Measurements from ENCODE around the gene VPS54.

DNA sequence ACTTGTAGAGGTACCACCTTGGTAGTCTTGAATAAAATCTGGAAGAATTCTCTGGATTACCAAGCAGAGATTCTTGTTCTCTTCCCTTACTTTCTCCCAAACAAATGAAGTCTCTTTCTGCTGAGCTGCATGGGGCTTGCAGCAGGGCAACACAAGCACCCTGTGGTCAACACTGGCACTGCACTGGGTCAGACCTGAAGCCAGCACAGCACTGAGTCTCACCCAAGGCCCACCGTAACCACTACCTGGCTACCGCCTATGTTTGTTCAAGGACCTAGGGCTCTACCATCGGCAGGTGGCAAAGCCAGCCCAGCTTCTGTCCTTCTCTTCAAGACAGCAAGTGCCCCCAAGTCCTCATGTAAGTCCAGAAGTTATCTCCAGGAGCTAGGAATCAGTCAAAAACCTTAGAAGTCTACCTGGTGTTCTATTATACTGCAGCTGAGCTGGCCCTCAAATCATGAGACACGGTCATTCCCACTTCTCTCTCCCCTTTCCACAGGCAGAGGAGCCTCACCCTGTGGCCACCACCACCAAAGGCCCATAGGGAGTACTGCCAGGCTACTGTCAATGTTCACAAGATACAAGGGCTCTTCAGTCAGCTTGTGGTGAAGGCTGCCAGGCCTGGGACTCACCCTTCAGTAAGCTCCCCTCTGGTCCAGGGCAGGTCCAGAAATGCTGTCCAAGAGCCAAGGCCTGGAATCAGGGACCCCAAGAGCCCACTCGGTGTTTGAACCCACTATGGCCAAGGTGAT lies 18.4 kb downstream of the VPS54 start:
- TF ChIP-seq POLR2A (IDR thresholded peaks at IDR 0.05) (no peak), POLR2AphosphoS5 (IDR thresholded peaks at IDR 0.05) (no peak), EP300 (IDR thresholded peaks at IDR 0.05) (no peak)
- TF ChIP-seq, protein P1, sequence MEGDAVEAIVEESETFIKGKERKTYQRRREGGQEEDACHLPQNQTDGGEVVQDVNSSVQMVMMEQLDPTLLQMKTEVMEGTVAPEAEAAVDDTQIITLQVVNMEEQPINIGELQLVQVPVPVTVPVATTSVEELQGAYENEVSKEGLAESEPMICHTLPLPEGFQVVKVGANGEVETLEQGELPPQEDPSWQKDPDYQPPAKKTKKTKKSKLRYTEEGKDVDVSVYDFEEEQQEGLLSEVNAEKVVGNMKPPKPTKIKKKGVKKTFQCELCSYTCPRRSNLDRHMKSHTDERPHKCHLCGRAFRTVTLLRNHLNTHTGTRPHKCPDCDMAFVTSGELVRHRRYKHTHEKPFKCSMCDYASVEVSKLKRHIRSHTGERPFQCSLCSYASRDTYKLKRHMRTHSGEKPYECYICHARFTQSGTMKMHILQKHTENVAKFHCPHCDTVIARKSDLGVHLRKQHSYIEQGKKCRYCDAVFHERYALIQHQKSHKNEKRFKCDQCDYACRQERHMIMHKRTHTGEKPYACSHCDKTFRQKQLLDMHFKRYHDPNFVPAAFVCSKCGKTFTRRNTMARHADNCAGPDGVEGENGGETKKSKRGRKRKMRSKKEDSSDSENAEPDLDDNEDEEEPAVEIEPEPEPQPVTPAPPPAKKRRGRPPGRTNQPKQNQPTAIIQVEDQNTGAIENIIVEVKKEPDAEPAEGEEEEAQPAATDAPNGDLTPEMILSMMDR (IDR thresholded peaks at IDR 0.05), result no peak

Data from gastroesophageal sphincter (tissue), 3 donors.